GM18526 (cell line): ENCODE data around the gene MARK3.

Source experiments
- POLR2A ChIP-seq: IDR thresholded peaks from 3 replicates; pipeline ENCODE4 v1.6.1; 2011; ENCODE audit not compliant: insufficient read length; ENCODE audit errors: extremely low read depth

The MARK3 gene

GRCh38 chr14:103354141-103354540, 31.1 kb upstream of the MARK3 start:
- no peak for TF ChIP-seq POLR2A

GRCh38 chr14:103356024-103356682, 29.1 kb upstream of the MARK3 start:
- no peak for TF ChIP-seq POLR2A

- TF ChIP-seq POLR2A = no peak
Observed at GRCh38 chr14:103360548-103360947, 24.7 kb upstream of the MARK3 start.

- TF ChIP-seq POLR2A = no peak
Observed at GRCh38 chr14:103361867-103362266, 23.3 kb upstream of the MARK3 start.

- no peak for TF ChIP-seq POLR2A
Observed at GRCh38 chr14:103362780-103363179, 22.4 kb upstream of the MARK3 start.

- no peak for TF ChIP-seq POLR2A
Observed at GRCh38 chr14:103366741-103367140, 18.5 kb upstream of the MARK3 start.

- no peak for TF ChIP-seq POLR2A
Observed at GRCh38 chr14:103367995-103368394, 17.2 kb upstream of the MARK3 start.

GRCh38 chr14:103370087-103370486, 15.1 kb upstream of the MARK3 start:
- no peak for TF ChIP-seq POLR2A

GRCh38 chr14:103372017-103372416, 13.2 kb upstream of the MARK3 start:
- no peak for TF ChIP-seq POLR2A

GRCh38 chr14:103372552-103373304, 12.5 kb upstream of the MARK3 start:
- no peak for TF ChIP-seq POLR2A

- no peak for TF ChIP-seq POLR2A
Observed at GRCh38 chr14:103374121-103374520, 11.1 kb upstream of the MARK3 start.

- no peak for TF ChIP-seq POLR2A
Observed at GRCh38 chr14:103377522-103378037, 7.6 kb upstream of the MARK3 start.

- TF ChIP-seq POLR2A = no peak
Observed at GRCh38 chr14:103378038-103378854, 7.0 kb upstream of the MARK3 start.

- no peak for TF ChIP-seq POLR2A
Observed at GRCh38 chr14:103380719-103381377, 4.4 kb upstream of the MARK3 start.

- TF ChIP-seq POLR2A = no peak
Observed at GRCh38 chr14:103382376-103382775, 2.8 kb upstream of the MARK3 start.
